Measurements from ENCODE around the gene ITGB2.

- TF ChIP-seq CTCF (IDR thresholded peaks at IDR 0.05; ENCODE audit: low read depth, low read length, poor library complexity, severe bottlenecking), result no peak
- no peak for TF ChIP-seq EZH2phosphoT487 (IDR thresholded peaks at IDR 0.05; ENCODE audit: borderline replicate concordance, low read length)
These were observed 66.9 kb downstream of the ITGB2 start for GRCh38 chr21:44853601-44854390.

All from DOHH2 (cell line).